GF-D8 (cell line): ENCODE results near the gene LCE7A.

Experiments used
- DNase-seq: peaks from one replicate; lab custom pipeline; 2025; lab: John Stamatoyannopoulos, UW

LCE7A gene, protein sequence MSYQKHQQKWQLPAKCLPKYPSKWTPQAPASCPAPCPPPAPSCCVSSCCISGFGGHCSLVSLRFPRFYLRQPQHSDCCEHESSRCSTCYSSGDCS

DNA sequence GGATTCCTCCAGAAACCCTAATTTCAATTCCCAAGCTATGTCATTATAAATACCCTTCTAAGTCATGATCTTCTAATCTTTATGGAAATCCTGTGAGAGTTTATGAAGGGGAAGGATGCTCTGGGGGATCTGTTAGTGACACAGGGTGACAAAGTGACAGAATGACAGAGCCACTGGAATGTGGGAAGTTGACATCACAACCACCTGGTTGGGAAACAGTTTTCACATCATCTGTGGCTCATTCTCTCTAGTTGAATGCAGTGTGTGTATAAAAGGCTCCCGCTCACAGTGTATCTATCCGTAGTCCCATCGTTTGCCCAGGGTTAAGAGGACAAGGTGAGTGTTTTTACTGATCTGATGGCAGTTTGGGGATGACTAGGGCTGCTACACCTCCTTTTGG, at the start of gene LCE7A:
Gene LCE7A, plus strand, starts transcription at position 301 of the 400 bp plus-strand sequence. CDS start 702 bp downstream, outside the sequence.
- no peak for DNase-seq

DNA sequence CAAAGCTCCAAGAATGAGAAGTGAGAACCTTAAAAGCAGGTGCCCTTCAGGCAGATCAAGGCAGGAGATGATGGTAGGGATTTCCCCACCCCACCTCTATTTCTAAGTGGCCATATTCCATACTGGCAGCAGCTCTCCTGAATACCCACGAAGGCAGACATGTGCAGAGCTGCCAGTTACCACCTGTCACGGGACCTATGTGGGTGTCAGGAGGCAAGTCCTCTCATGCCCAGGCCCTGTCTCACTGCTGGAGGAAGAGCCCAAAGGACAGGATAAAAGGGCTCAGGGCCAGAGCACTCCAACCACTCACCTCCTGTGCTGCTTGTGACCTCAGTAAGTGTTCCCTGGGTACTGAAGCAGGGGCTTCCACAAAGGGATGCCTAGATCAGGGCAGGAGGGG, 48.7 kb upstream of the LCE7A start:
- DNase-seq: no peak

DNA sequence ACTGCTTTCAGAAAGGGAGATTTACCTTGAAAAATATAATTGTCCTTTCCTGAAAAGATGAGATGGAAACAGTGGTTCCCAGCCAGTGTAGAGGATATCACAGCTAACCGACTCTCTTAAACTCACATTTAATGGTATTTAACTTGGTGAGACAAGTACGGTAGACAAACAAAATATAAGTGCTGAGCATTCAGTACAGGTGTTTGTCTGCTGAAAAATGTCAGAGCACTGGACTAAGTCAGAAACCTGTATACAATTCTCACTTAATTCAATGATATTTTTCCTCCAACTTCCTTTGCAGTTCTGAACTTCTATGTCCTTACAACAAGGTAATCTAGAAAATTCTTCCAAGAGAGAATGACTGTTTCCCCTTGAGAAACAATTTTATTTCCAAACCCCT, 48.1 kb upstream of the LCE7A start, which contains the start of gene LCE1B:
Gene LCE1B, plus strand, starts transcription at position 301 of the 400 bp plus-strand sequence. CDS start 476 bp downstream, outside the sequence.
- no peak for DNase-seq

DNA sequence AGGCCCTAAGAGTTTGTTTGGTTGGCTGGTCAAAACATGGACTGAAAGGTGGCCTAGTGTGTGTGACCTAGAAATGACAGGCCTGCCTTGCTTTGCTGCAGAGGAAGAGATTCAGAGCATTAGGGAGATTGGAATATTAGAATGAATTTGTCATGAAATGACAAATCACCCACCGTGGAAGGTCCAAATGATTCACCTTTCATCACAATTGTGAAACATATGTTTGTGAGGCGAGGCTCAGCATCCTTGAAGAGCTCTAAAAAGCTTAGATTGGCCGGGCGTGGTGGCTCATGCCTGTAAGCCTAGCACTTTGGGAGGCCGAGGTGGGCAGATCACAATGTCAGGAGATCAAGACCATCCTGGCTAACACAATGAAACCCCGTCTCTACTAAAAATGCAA, 42.5 kb upstream of the LCE7A start:
- no peak for DNase-seq

DNA sequence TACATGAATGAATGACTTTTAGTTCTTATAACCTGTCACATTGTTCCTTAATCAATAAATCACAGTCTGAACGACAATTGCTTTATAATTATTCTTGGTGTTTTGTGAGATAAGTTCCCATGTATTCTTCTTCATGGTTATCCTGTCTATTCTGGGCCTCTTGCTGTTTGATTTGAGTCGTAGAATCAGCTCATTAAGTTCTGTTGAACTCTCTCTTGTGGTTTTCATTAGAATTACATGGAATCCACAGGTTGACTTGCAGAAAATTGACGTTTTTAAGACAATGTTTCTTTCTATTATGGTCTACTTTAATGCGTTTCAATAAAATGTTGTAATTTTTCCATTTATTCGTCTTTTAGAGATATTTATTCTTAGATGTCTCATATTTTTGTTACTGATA, 36.5 kb upstream of the LCE7A start:
- DNase-seq: no peak

DNA sequence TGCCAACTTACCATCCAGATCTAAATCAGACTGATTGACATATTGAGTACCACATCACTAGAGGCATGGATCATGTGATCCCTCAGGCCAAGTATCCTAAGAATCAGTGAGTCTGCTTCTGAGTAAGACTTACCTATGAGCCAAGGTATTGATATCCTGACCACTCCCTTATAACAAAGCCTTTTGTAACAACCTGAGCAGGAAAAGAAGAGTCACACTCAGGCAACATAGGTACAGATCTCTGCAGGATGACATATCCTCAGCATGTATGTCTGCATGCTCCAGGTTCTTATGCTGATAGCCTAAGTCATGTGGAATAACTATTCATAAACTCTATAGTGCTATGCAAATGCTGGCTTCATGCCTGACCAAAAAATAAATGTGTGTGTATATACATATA, 34.8 kb upstream of the LCE7A start:
- DNase-seq: no peak

DNA sequence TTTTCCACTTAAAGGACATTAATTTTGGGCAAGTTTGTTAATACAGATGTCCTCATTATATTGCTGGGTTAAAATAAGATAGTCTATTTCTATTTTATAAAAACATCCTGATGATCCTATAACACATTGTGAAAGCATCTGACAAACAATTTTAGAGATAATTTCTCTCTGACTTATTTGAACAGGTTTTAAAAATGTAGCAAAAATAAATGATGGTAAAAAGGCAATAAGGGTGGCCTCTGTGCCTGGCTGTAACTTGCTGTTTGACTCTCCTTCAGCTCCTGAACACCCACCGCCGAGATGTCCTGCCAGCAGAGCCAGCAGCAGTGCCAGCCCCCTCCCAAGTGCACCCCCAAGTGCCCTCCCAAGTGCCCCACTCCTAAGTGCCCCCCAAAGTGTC, 32.6 kb upstream of the LCE7A start, which contains the start of gene LCE1A:
Gene LCE1A, plus strand, starts transcription at position 301 of the 400 bp plus-strand sequence. Its CDS starts 0 bp downstream, at position 301.
- DNase-seq: no peak

DNA sequence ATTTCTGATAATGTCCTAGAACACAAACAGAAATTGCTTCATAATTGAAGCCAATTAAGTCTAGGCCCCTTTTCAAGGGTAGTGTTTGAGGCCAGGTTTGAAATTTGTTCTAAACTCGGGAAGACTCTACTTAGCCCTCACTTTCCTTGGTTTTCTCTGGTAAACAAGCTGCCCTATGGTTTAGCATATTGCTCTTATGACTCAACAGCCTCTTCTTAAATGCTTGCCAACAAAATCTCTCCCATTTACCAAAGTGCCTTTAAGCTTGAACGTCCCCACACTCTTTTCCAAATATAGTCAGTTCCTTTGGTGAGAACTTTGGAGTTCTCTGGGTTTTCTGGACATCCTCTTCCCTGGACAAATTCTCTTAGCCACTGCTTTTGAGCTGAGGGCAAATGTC, 22.9 kb upstream of the LCE7A start:
- no peak for DNase-seq

DNA sequence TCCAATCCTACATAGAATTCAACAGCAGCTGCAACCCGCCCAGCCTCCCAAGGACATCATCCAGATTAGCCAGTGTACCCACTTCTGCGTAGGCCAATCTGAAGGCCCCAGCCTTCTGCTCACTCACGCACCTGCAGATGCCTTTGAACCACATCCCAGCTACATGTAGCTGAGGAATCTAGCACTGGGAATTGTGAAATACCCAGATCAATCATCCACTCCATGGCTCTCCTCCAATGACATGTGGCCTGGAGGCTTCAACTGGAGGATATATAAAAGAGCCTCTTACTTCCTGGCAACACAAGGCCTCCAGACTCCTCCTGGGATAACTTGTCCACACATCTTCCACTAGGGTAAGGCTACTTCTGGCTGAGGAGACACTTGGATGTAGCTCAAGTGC, 17.2 kb upstream of the LCE7A start, which contains the start of gene LCE6A:
Gene LCE6A, plus strand, starts transcription at position 301 of the 400 bp plus-strand sequence. CDS start 665 bp downstream, outside the sequence.
- no peak for DNase-seq

DNA sequence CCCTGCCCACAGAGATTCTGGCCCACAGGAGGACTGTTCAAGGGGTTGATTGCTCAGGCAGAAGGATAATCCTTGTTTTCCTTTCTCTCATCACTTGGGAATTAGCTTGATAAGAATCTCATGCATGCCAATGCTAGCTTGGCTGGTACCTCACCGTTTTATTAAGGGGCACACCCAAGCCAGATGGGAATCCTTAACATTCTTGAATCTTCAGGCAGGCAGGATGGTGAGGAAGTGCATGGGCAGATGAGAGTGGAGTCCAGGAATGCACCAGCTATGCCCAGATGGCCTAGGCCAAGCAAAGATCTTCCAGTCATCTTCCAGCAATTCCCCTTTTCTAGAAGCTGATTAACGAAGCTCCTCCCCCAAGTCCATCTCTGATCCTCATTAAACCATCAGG, 4.1 kb upstream of the LCE7A start:
- DNase-seq: no peak

DNA sequence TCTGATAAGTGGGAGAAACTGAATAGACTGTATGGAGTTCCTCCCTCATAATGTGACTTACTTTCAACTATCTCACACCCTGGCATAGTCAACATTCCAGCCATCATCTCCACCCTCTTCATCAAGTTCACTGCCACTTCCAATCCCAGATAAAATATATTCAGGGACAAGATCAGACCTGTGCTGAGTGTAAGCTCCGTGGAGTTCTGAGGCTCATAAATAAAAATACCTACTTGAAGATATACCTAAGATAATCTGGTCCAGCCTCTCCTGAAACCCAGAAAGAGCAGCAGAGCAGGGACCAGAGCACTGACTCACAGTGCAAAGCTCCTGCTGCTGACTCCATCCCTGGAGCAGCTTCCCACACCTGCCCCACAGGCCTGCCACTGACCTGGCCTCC, 1.7 kb upstream of the LCE7A start:
- DNase-seq: no peak

DNA sequence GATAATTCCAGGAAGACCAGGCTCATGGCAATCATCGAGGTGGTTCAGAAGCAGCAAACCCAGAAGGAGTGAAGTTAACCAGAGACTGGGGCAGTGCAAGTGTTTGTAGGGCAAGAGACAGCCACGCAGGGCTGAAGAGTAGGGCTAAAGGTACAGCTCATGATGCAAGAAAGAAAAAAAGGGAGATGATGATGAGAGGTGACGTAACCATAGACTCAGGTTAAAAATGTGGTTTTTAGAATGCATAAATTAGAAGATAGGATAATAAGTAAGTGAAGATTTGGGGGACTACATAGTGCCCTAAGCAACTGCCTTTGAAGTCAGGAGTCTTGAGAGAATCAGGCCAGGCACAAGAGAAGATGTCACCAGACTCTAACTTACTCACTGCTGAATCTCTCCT, 333 bp downstream of the LCE7A start:
- DNase-seq: no peak

DNA sequence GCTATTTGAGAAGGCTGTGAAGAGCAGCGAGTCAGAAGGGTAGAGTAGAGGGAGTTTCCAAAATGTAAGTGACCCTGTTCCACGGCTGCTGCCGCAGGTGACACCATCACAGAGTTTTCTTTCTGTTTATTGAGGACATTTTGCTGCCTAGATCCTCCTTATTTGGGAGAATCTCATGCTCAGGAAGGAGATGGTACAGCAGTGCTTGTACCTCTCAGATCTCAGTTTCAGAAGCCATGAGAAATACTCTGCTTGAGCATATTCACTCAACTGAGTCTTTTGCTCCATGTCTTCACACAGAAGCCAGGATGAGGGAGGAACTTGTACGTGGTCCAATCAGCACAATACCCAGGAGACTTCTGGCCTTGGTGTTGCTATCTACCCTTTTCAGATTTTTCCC, 1.6 kb downstream of the LCE7A start:
- no peak for DNase-seq

DNA sequence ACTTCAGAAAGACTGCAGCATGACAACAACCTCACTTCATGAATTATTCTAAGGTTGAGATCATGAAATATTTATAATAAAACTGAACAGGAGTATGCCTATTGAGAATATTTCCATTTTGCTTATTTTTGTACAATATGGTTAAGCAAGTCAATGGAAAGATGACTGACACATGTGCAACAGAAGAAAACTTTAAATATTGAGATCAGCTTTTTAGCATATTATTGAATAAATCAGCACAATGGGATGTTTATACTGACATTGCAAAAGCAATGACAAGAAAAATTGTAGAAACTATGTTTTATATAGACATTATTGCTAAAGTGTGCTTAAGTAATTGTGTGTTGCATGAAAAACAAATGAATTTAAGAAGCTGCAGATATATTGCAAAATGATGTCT, 4.6 kb downstream of the LCE7A start:
- no peak for DNase-seq

DNA sequence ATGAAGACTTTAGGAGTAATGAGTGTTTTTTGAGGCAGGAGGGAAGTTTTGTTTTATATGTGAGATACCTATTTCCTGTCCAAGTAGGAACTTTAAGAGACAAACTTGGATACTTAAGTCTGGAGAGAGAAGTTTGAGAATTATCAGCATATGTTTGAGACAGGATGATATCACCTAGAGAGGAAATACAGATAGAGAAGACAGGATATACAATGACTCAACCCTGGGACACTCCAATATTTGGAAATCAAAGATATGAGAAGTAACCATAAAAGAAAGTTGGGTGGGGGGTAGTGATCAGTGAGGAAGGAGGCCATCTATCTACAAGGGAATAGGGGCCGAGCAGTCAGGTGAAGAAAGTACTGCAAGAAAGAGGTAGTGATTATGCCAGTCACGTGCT, 6.5 kb downstream of the LCE7A start:
- DNase-seq: no peak

DNA sequence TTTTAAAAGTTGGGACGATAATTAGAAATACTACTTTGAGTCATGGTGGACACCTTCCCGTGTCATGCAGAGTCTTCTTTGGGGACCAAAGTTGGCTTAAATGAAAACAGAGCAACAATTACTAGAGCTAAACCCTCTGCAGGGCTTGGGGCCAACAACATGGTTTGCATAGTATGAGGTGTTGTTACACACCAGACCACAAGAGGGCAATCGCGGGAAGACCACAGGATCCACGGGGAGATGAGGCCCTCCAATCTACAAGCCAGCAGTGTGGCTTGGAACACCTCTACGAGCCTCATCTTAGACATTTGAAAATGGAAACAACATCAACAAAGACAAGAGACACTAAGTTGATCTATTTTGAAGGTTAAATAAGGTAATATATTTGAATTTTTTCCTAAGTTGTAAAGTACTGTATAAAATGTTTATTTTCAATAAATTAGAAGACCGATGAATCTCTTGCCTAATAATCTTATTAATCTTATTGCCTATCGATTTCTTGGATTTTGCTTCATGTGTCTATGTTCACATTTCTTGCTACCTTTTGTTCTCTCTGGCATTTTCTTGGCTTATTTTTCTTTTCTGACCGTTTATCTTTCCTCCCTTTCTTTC, 10.1 kb downstream of the LCE7A start:
- DNase-seq: no peak

DNA sequence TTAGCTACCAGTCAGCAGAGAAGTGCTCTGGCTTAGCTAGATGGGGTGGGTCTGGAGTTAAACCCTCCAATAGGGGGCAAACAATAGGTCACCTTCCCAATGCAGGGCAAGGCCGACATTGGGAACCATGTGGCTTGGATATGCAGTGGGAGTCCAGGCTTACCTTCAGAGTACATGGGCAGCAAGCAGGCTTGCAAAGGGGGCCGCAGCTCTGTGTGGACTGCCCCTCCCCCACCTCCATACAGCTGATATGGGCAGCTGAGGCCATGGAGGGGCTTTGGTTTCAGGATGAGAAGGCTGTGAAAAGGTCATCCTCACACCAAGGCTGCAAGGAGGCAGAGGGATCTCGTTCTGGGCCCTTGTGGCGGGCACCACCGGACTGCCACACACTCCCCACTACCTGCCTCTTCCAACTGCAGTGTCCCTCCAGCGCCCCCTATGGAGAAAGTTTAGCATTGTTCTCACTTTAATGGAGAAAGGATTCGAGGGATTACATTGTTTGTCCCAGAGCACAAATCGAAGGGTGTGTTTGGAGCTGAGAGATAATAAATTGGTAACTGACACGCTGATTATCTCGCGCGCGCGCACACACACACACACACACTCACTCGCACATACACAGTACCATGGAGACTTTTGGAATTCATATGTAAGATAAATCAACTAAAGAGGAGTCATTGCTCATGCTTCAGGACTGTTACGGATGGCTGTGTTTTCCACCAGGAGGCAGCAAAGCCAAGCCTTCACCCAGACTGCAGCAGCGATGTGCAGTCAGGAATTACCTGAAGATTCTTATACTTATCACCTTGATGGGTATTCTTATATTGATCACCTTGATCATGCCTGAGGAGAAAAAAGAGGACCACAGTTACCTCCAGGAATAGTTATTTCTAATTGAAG, 11.3 kb downstream of the LCE7A start:
- no peak for DNase-seq

DNA sequence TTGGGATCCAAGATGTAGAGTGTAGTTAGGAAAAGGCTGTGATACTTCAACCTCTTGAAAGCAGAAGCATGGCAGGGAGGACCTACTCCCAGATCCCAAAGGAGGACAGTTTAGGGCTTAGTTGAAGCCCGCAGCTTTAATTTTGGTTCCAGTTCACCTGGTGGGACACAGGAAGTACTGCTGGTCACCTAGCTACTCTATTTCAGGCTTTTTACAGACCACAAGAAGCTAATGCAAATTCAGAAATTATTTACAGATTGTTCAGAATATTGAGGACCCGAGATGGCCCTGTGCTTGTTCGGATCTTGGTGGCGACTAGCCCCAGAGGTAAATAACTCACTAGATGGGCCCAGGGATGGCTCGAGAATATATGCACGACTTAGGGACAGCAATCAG, 11.9 kb downstream of the LCE7A start:
- DNase-seq: no peak

DNA sequence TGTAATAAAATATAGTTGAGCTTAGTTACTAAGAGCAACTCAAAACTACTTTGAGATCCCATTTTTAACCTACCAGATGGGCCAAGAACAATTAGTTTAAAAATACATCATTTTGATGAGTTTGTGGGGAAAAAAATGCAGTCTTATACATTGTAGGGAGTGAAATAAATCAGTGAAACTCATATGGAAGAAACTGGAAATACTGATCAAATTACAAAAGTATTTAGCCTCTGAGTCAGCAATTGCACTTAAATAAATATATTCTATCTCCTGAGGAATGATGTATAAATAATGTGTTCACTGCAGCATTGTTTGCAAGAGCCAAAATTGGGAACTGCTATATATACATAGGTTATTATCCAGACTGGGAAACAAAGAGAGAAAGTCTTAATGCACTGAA, 13.7 kb downstream of the LCE7A start:
- no peak for DNase-seq

DNA sequence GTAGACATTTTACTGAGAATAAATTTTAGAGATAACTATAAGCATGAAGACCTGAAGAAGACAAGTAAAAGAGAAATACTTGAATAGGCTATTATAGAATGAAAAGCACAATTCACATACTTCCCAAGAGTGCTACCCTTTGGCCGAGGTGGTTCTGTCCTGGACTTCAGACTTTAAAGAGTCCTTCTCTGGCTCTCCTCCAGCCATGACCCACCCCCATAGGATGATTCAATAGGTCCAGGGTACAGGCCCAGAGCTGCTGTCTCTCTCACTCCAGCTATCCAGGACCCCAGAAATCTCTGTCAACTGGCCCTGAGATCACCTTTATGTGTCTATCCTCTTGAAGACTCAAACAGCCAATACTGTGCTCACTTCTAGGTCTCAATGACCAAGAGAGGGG, 17.0 kb downstream of the LCE7A start:
- DNase-seq: no peak

DNA sequence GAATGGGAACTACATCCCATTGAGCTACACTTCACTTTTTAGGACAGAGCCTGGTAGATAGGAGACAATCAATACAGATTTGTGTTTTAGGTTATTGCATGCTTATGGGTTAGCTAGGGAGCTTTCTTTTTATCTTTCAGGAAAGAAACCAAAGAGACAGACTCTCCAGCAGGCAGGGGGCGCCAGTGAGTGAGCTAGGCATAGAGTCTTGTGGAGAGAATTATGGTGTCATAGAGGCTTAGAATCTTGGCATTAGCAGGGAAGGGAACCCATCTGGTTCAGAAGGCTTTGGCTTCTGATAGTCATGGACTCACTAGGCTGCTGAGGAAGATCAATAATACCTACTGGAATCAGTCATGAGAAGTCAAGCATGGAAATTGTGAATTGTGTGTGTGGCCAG, 18.2 kb downstream of the LCE7A start, which contains the start of gene SMCP:
Gene SMCP, plus strand, starts transcription at position 281 of the 400 bp plus-strand sequence. CDS start 6,101 bp downstream, outside the sequence.
- DNase-seq: no peak

DNA sequence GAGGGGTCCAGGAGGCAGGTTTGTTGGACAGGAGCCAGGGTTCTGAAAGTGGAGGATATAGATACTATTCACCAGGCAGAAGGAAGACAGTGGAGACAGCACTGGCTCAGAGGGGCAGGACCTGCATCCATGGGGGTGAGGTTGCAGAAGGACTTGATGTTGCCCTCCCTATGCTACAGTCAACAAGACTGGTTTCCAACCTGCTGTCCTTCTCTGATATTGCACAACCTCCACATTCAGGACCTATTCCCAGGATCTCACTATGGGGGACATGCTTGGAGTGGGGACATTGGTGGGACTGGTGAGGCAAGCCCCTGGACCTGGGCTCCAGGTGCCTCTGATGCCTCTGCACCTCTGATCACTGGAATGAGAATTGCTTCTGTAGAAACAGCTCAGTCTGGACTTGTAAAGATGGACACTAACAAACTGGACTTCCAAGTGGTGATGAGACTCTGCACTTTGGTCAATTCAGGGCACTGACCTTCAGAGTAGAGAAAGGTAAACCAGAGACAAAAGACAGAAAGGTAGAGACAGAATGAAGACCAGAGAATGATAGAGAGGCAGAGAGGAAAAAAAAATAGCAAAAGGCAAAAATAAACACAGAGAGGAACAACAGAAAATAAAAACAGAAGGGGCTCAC, 19.9 kb downstream of the LCE7A start:
- no peak for DNase-seq
